Thoracic aorta (tissue), 2 donors: ENCODE data around the gene MVB12B. TPM values are rescaled to one million over a fixed set of nuclear protein-coding genes. Genes with fewer than 3 reads are reported as not detected.

Experiments
- ATAC-seq: fragments of 150-250 bp; one replicate; pipeline ENCODE4 v1.8.0; 2017; ENCODE audit warnings: low read depth; ENCODE audit not compliant: insufficient number of reproducible peaks, low FRiP score
- DNase-seq: peaks from one replicate; pipeline ENCODE4 v3.0.0-alpha.2; 2020; ENCODE audit warnings: low spot score
- H3K27ac ChIP-seq, 2 donors: fragments of 200-600 bp; sonication (generic); 1 replicate in 1 of 2; 2 replicates in 1 of 2; pipeline ENCODE4 v1.5.1; 2016; ENCODE audit warnings: mild to moderate bottlenecking in 2 of 2, moderate library complexity in 2 of 2
- H3K27me3 ChIP-seq: fragments of 200-600 bp; sonication (generic); replicated peaks from 2 replicates; pipeline ENCODE4 v1.6.0; 2016; ENCODE audit warnings: mild to moderate bottlenecking; ENCODE audit not compliant: insufficient read depth
- H3K36me3 ChIP-seq: fragments of 200-600 bp; sonication (generic); one replicate; pipeline ENCODE4 v1.5.1; 2016
- H3K4me1 ChIP-seq, 2 donors: fragments of 200-600 bp; sonication (generic); 1 replicate in 1 of 2; 2 replicates in 1 of 2; pipeline versions ENCODE4 v1.5.1 to v1.6.0; 2016; ENCODE audit warnings: low read depth in 2 of 2, mild to moderate bottlenecking in 1 of 2; ENCODE audit not compliant: control insufficient read depth in 1 of 2
- H3K4me3 ChIP-seq: fragments of 200-600 bp; sonication (generic); 2 replicates; pipeline ENCODE4 v1.5.1; 2016; ENCODE audit warnings: mild to moderate bottlenecking
- H3K9me3 ChIP-seq: fragments of 200-600 bp; sonication (generic); 2 replicates; pipeline ENCODE4 v1.5.1; 2016
- CTCF ChIP-seq: fragments of 200-600 bp; sonication (generic); IDR thresholded peaks from one replicate; pipeline ENCODE4 v1.5.1; 2019; ENCODE audit warnings: antibody characterized with exemption
- total RNA-seq, 2 donors: library from RNA; depleted of rRNA; stranded (reverse); fragments of >200 nt; gene quantifications; one replicate each; pipeline versions ENCODE4 v1.1.0 to v1.2.3, GENCODE V29; 2016

Gene MVB12B
- total RNA-seq, 2 donors from 2014 or later = 18.4 to 21.7 TPM

- ATAC-seq (no peak), DNase-seq (no peak)
- no peak overlapping the region for H3K27ac ChIP-seq
- H3K27me3 ChIP-seq = no peaks in the 10 kb centered on the region
- peaks cover 0 to 7% of the 10 kb centered on the region in 2 donors for H3K4me1 ChIP-seq
- no peak for TF ChIP-seq CTCF
- H3K36me3 ChIP-seq = no peaks in the 10 kb centered on the region
- no peaks in the 10 kb centered on the region for H3K9me3 ChIP-seq
- no peak overlapping the region for H3K4me3 ChIP-seq
Measured at GRCh38 chr9:126526218-126527108, 199.8 kb downstream of the MVB12B start.

GRCh38 chr9:126527109-126527825 lies 200.6 kb downstream of the MVB12B start:
- TF ChIP-seq CTCF = no peak
- no peaks in the 10 kb centered on the region for H3K9me3 ChIP-seq
- ATAC-seq (no peak), DNase-seq (no peak)
- H3K4me3 ChIP-seq = no peak overlapping the region
- H3K27ac ChIP-seq = no peak overlapping the region
- no peaks in the 10 kb centered on the region for H3K27me3 ChIP-seq
- no peaks in the 10 kb centered on the region for H3K36me3 ChIP-seq
- peaks cover 0 to 7% of the 10 kb centered on the region in 2 donors for H3K4me1 ChIP-seq

- Histone ChIP-seq H3K4me3 (no peak overlapping the region), H3K27me3 (no peaks in the 10 kb centered on the region), H3K36me3 (no peaks in the 10 kb centered on the region), H3K9me3 (no peaks in the 10 kb centered on the region), H3K4me1 (peaks cover 0 to 6% of the 10 kb centered on the region in 2 donors), H3K27ac (no peak overlapping the region)
- no peak for DNase-seq
- no peak for ATAC-seq
- no peak for TF ChIP-seq CTCF
Measured at GRCh38 chr9:126528111-126528510, 201.5 kb downstream of the MVB12B start.

GRCh38 chr9:126528915-126529314 lies 202.3 kb downstream of the MVB12B start:
- Histone ChIP-seq H3K4me1 (no peaks in the 10 kb centered on the region), H3K9me3 (no peaks in the 10 kb centered on the region), H3K36me3 (no peaks in the 10 kb centered on the region), H3K27me3 (no peaks in the 10 kb centered on the region), H3K4me3 (no peak overlapping the region), H3K27ac (no peak overlapping the region)
- ATAC-seq = no peak
- DNase-seq = no peak
- TF ChIP-seq CTCF = no peak

- Histone ChIP-seq H3K9me3 (no peaks in the 10 kb centered on the region), H3K27me3 (no peaks in the 10 kb centered on the region), H3K36me3 (no peaks in the 10 kb centered on the region), H3K4me3 (no peak overlapping the region), H3K27ac (no peak overlapping the region), H3K4me1 (no peaks in the 10 kb centered on the region)
- ATAC-seq (no peak), DNase-seq (no peak)
- TF ChIP-seq CTCF = no peak
Measured at GRCh38 chr9:126531035-126531571, 204.5 kb downstream of the MVB12B start.
